Measurements from ENCODE around the gene XPO4. TPM values are rescaled to one million over a fixed set of nuclear protein-coding genes. Genes with fewer than 3 reads are reported as not detected.

Gene XPO4
- total RNA-seq, 4 donors from 2014 or later: 13.2 to 17.9 (median 14.9) TPM

DNA sequence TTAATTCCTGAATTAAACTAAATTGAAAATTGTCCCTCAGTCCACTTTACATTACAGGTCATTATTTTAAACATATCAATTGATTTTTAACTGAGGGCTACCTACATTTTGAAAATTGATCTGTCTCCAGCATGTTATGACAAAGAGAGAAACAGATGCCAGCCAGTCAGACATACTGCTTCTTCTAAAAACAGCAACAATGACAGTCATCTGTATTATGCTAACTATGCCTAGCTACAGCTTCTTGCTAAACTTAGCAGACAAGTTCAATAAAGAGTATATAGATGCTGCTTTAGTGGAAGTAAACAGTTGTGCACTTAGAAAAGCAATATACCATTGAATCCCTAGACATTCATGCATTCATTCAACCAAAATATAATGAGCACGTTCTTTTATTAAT lies 80.1 kb downstream of the XPO4 start:
- TF ChIP-seq, protein P1, sequence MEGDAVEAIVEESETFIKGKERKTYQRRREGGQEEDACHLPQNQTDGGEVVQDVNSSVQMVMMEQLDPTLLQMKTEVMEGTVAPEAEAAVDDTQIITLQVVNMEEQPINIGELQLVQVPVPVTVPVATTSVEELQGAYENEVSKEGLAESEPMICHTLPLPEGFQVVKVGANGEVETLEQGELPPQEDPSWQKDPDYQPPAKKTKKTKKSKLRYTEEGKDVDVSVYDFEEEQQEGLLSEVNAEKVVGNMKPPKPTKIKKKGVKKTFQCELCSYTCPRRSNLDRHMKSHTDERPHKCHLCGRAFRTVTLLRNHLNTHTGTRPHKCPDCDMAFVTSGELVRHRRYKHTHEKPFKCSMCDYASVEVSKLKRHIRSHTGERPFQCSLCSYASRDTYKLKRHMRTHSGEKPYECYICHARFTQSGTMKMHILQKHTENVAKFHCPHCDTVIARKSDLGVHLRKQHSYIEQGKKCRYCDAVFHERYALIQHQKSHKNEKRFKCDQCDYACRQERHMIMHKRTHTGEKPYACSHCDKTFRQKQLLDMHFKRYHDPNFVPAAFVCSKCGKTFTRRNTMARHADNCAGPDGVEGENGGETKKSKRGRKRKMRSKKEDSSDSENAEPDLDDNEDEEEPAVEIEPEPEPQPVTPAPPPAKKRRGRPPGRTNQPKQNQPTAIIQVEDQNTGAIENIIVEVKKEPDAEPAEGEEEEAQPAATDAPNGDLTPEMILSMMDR (IDR thresholded peaks at IDR 0.05; ENCODE audit: low read depth): no peak

DNA sequence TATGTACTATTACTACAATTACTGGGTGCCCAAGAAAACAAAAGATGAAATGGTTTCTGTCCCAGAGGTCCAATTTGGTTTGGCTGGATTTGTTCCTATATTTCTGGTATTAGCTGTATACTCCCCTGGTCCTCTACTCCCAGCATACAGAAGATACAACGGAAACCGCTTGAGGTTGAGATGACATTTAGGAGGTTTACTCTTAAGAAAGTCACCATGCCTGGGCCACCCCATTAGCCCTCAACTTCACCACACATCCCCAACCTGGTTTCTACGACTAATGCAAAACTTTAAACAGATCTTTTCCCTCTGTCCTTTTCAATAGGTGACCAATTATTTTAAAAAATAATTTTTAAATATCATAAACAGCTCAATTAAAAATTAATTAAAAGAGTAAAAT lies 82.8 kb downstream of the XPO4 start:
- TF ChIP-seq, protein P1 (IDR thresholded peaks at IDR 0.05; ENCODE audit: low read depth): no peak

DNA sequence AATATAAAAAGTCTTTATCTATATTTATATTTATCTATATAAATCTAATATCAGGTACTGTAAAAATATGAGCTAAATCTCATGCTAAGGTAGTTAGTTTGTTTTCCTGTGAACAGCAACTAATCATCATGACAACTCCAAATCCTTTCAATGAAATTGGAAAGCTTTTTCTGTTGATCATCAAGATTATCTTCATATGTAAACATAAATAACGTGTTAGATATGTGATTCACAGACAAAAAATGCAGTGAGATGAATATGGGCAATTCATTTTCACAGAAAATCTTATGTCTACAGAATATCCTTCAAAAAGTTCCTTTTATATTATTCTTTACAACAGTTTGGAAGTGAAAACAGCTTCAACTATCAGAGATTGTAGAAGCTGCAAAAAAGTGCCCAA lies 87.1 kb downstream of the XPO4 start:
- TF ChIP-seq, protein P1 (IDR thresholded peaks at IDR 0.05; ENCODE audit: low read depth): no peak

DNA sequence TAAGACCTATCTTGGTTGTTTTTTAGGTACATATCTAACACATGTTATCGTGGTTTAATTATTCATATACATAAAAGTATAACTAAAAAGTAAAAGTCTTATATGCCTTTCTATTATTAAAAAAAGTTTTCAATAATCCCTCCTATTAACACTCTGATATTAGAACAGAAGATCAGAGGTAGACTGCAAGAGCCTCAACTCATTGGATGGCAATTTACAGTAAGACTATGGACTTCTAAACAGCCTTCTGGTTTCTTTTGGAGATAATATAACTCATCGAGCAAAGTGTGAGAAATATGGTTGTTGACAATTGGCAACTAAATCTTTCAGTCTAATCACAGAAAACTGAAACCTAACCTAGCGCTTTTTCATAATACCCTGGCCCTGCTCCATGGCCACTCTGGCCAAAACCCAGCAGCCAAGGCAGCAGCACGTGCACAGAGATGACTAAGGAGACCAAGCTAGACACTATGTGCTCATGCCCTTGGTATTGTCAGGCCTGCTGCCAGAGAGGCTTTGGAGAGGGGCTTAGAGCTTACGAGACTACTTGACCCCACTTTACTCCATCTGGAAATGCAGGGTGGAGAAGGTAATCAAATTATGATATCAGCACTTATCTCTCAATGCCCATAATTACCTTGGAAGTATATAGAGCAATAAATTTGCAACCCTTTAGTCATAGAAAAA lies 88.2 kb downstream of the XPO4 start:
- TF ChIP-seq, protein P1 (IDR thresholded peaks at IDR 0.05; ENCODE audit: low read depth): no peak

DNA sequence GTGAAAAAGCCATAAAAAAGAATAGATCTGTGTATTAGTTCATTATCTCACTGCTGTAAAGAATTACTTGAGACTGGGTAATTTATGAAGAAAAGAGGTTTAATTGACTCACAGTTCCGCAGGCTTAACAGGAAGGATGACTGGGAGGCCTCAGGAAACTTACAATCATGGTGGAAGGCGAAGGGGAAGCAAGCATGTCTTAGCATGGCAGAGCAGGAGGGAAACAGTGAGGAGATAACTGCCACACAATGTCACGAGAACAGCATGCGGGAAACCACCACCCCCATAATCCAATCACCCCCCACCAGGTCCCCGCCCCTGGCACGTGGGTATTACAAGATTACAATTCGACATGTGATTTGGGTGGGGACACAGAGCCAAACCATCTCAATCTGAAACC lies 89.7 kb downstream of the XPO4 start:
- TF ChIP-seq, protein P1 (IDR thresholded peaks at IDR 0.05; ENCODE audit: low read depth): no peak

DNA sequence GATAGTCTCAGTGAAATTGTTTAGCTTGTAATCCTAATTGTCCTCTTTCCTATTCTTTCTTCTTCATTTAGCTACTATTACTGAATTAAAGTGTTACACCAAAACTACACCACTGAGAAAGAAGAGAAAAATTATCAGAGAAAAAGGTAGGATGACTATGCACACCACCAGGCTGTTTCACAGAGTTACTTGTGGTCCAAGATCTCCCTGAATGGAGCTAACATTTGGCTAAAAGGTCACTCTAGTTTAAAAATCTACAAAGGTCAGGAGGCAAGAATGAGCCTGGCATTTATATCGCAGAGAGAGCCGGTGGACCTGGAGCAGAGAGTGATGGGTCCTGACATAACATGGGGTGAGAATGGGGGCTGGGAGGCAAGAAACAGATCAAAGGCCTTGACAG lies 91.7 kb downstream of the XPO4 start:
- TF ChIP-seq, protein P1 (IDR thresholded peaks at IDR 0.05; ENCODE audit: low read depth): no peak

DNA sequence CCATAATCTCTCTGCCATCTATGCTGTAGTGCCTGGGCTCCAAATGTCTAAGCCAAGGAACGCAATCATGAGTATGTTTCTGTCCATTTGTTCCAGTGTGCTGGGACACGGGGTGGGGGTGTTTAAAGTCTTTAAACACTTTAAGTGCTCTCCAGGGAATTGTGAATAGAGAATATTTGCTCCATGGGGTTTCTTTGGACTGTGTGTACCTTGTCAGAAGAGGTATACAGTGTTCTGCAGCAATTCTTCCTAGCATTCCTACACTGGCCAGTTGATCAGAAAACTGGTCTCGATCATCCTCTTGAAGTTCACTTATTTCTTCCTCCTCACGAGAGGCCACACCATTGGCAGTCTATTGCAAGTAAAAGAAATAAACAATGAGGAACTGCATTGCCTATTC lies 93.7 kb downstream of the XPO4 start:
- TF ChIP-seq, protein P1 (IDR thresholded peaks at IDR 0.05; ENCODE audit: low read depth): no peak

All from subcutaneous adipose tissue (tissue), 4 donors.